Erythroblast (primary cell): ENCODE data around the gene PYDC2.

ENCODE experiments used
- GATA1 ChIP-seq: IDR thresholded peaks from 2 replicates; pipeline ENCODE4 v1.6.1; 2011; ENCODE audit warnings: low read depth, mild to moderate bottlenecking, control low read depth, low read length, moderate library complexity
- POLR2A ChIP-seq: IDR thresholded peaks from 2 replicates; pipeline ENCODE4 v1.6.1; 2011; ENCODE audit warnings: mild to moderate bottlenecking, low read length

- TF ChIP-seq POLR2A: no peak
- no peak for TF ChIP-seq GATA1
Observed at GRCh38 chr3:191435981-191436380, 25.0 kb upstream of the PYDC2 start.
